OCI-M1 (cell line): ENCODE measurements around the gene ATP9B.
A peak's percentile ranks its signal among the peaks of the same experiment; 100 is the strongest.

ENCODE experiments used
- DNase-seq: peaks from one replicate; lab custom pipeline; 2025; lab: John Stamatoyannopoulos, UW

The ATP9B gene

GRCh38 chr18:79068937-79069716 is at the start of gene ATP9B:
TSS of gene ATP9B (plus strand) at chr18:79069394. CDS start at chr18:79069411, 17 bp downstream.
- peak; percentile 97 for DNase-seq

GRCh38 chr18:79019881-79020280 is 49.3 kb upstream of the ATP9B start:
- DNase-seq: no peak

- no peak for DNase-seq
Observed at GRCh38 chr18:79022603-79023002, 46.6 kb upstream of the ATP9B start.

GRCh38 chr18:79026491-79026890 is 42.7 kb upstream of the ATP9B start:
- no peak for DNase-seq

- no peak for DNase-seq
Observed at GRCh38 chr18:79030680-79031079, 38.5 kb upstream of the ATP9B start.

GRCh38 chr18:79042276-79042675 is 26.9 kb upstream of the ATP9B start:
- no peak for DNase-seq

GRCh38 chr18:79043288-79043687 is 25.9 kb upstream of the ATP9B start:
- no peak for DNase-seq

- no peak for DNase-seq
Observed at GRCh38 chr18:79046522-79046921, 22.7 kb upstream of the ATP9B start.

GRCh38 chr18:79047556-79048244 is 21.5 kb upstream of the ATP9B start:
- no peak for DNase-seq

- no peak for DNase-seq
Observed at GRCh38 chr18:79048245-79048632, 21.0 kb upstream of the ATP9B start.

- DNase-seq: no peak
Observed at GRCh38 chr18:79049506-79049905, 19.7 kb upstream of the ATP9B start.

GRCh38 chr18:79050005-79050404 is 19.2 kb upstream of the ATP9B start:
- DNase-seq: no peak

GRCh38 chr18:79056827-79057367 is 12.3 kb upstream of the ATP9B start:
- DNase-seq: no peak

GRCh38 chr18:79058007-79058406 is 11.2 kb upstream of the ATP9B start:
- no peak for DNase-seq

- DNase-seq: no peak
Observed at GRCh38 chr18:79062806-79063205, 6.4 kb upstream of the ATP9B start.

GRCh38 chr18:79064228-79064627 is 5.0 kb upstream of the ATP9B start:
- no peak for DNase-seq

- no peak for DNase-seq
Observed at GRCh38 chr18:79065802-79066201, 3.4 kb upstream of the ATP9B start.

- no peak for DNase-seq
Observed at GRCh38 chr18:79067611-79068010, 1.6 kb upstream of the ATP9B start.

GRCh38 chr18:79068341-79068936 is 755 bp upstream of the ATP9B start:
- DNase-seq: no peak

GRCh38 chr18:79069717-79070151 is 540 bp downstream of the ATP9B start:
- peak; percentile 60 for DNase-seq

- DNase-seq: peak; percentile 33
Observed at GRCh38 chr18:79070486-79070885, 1.3 kb downstream of the ATP9B start.

- peak; percentile 33 for DNase-seq
Observed at GRCh38 chr18:79071037-79071436, 1.8 kb downstream of the ATP9B start.
